HG03159 (cell line): ENCODE results near the gene TBATA.

ENCODE experiments used
- ATAC-seq: cut with Tn5 transposase; IDR thresholded peaks from one replicate; pipeline ENCODE4 v1.9.1; 2021; ENCODE audit warnings: mild to moderate bottlenecking, moderate library complexity; ENCODE audit not compliant: unreplicated experiment

The TBATA gene

GRCh38 chr10:70763567-70763966 lies 21.6 kb downstream of the TBATA start:
- ATAC-seq, result no peak

GRCh38 chr10:70762441-70763175 lies 22.6 kb downstream of the TBATA start:
- ATAC-seq, result no peak

- ATAC-seq, result no peak
Measured at GRCh38 chr10:70761727-70762350, 23.3 kb downstream of the TBATA start.

- ATAC-seq, result no peak
Measured at GRCh38 chr10:70761031-70761601, 24.1 kb downstream of the TBATA start.

- ATAC-seq, result no peak
Measured at GRCh38 chr10:70760271-70760787, 24.8 kb downstream of the TBATA start.

- no peak for ATAC-seq
Measured at GRCh38 chr10:70759781-70760180, 25.4 kb downstream of the TBATA start.

GRCh38 chr10:70758757-70759514 lies 26.2 kb downstream of the TBATA start:
- ATAC-seq, result no peak

- no peak for ATAC-seq
Measured at GRCh38 chr10:70757856-70758255, 27.3 kb downstream of the TBATA start.

- no peak for ATAC-seq
Measured at GRCh38 chr10:70756700-70757360, 28.3 kb downstream of the TBATA start.

GRCh38 chr10:70753841-70754621 lies 31.1 kb downstream of the TBATA start:
- no peak for ATAC-seq

- no peak for ATAC-seq
Measured at GRCh38 chr10:70753026-70753663, 32.0 kb downstream of the TBATA start.

- no peak for ATAC-seq
Measured at GRCh38 chr10:70752571-70752970, 32.6 kb downstream of the TBATA start.

GRCh38 chr10:70751991-70752390 lies 33.2 kb downstream of the TBATA start:
- ATAC-seq, result no peak

GRCh38 chr10:70751356-70751755 lies 33.8 kb downstream of the TBATA start:
- ATAC-seq, result no peak

- no peak for ATAC-seq
Measured at GRCh38 chr10:70750156-70750703, 34.9 kb downstream of the TBATA start.

- ATAC-seq, result no peak
Measured at GRCh38 chr10:70749756-70750155, 35.4 kb downstream of the TBATA start.

GRCh38 chr10:70748801-70749573 lies 36.2 kb downstream of the TBATA start:
- ATAC-seq, result no peak

GRCh38 chr10:70748305-70748704 lies 36.9 kb downstream of the TBATA start:
- ATAC-seq, result no peak
